ENCODE results near the gene STOML2. TPM values are rescaled to one million over a fixed set of nuclear protein-coding genes. Genes with fewer than 3 reads are reported as not detected.
A peak's percentile ranks its signal among the peaks of the same experiment; 100 is the strongest.

The STOML2 gene
- total and polyA plus RNA-seq, 12 donors, result 47.9 to 186 (median 137) TPM

GRCh38 chr9:35072461-35073278 lies 30.3 kb downstream of the STOML2 start, which contains the start of gene VCP:
VCP (minus strand) TSS chr9:35072625; CDS start chr9:35072353, 272 bp downstream.
- no peaks in the 10 kb centered on the region for H3K9me3 ChIP-seq (replicated peaks in 1 of 3)
- no peaks in the 10 kb centered on the region for H3K27me3 ChIP-seq
- WGBS, 4 donors, result 4 to 29% (median 5%) methylated on average over 9 to 54 of the region's 54 CpGs
- intact Hi-C loops (cut with DNase I), result no loop called here
- peak within 1 kb of the TSS; percentile 99 to 100 (median 100) for H3K27ac ChIP-seq
- H3K4me3 ChIP-seq, result peak within 1 kb of the TSS; percentile 37 to 89 (median 69)
- TF ChIP-seq CTCF (IDR thresholded peaks at IDR 0.05) (no peak), POLR2A (IDR thresholded peaks at IDR 0.05) (peak; percentile 97 to 99)
- peaks cover 36 to 38% of the 10 kb centered on the region in 2 donors for H3K4me1 ChIP-seq (replicated peaks in 1 of 2)
- peak; percentile 98 to 100 (median 99) for DNase-seq
- peaks cover 0 to 7% of the 10 kb centered on the region in 2 donors for H3K36me3 ChIP-seq (replicated peaks in 1 of 2)

- 0 to 1% (median 1%) methylated on average over 2 to 79 of the region's 79 CpGs; no CpG with 5 or more reads in 1 of the 4 donors for WGBS, 4 donors
- H3K4me3 ChIP-seq, result peak overlapping the region; percentile 37 to 89 (median 69)
- intact Hi-C loops (cut with DNase I), result no loop called here
Measured at GRCh38 chr9:35071814-35072460, 31.0 kb downstream of the STOML2 start.

GRCh38 chr9:35070823-35071813 lies 31.8 kb downstream of the STOML2 start:
- peak in 5 of 7 donors; percentile 49 to 65 (median 62) for DNase-seq
- H3K9me3 ChIP-seq (replicated peaks in 1 of 3), result no peaks in the 10 kb centered on the region
- H3K27me3 ChIP-seq, result no peaks in the 10 kb centered on the region
- intact Hi-C loops (cut with DNase I), result no loop called here
- peak overlapping the region; percentile 37 to 89 (median 69) for H3K4me3 ChIP-seq
- peaks cover 38 to 39% of the 10 kb centered on the region in 2 donors for H3K4me1 ChIP-seq (replicated peaks in 1 of 2)
- peaks cover 0 to 22% of the 10 kb centered on the region in 2 donors for H3K36me3 ChIP-seq (replicated peaks in 1 of 2)
- peak overlapping the region; percentile 99 to 100 (median 100) for H3K27ac ChIP-seq
- 1 to 2% (median 1%) methylated on average over 15 to 20 of the region's 20 CpGs for WGBS, 4 donors
- TF ChIP-seq POLR2A (IDR thresholded peaks at IDR 0.05) (no peak), CTCF (IDR thresholded peaks at IDR 0.05) (no peak)

More at GRCh38 chr9:35071814-35072460, 31.0 kb downstream of the STOML2 start:
- H3K4me1 ChIP-seq (replicated peaks in 1 of 2), result peaks cover 38 to 39% of the 10 kb centered on the region in 2 donors
- peak overlapping the region; percentile 99 to 100 (median 100) for H3K27ac ChIP-seq
- peaks cover 0 to 14% of the 10 kb centered on the region in 2 donors for H3K36me3 ChIP-seq (replicated peaks in 1 of 2)
- TF ChIP-seq POLR2A (IDR thresholded peaks at IDR 0.05) (no peak), CTCF (IDR thresholded peaks at IDR 0.05) (peak in 3 of 6 experiments; percentile 26 to 42 (median 31))
- H3K9me3 ChIP-seq (replicated peaks in 1 of 3), result no peaks in the 10 kb centered on the region
- peak; percentile 79 to 93 (median 87) for DNase-seq
- no peaks in the 10 kb centered on the region for H3K27me3 ChIP-seq
